K562 (cell line): Measurements from ENCODE around the gene CLIC1. TPM values are rescaled to one million over a fixed set of nuclear protein-coding genes. Genes with fewer than 3 reads are reported as not detected.

ENCODE experiments used
- ASH1L ChIP-seq: fragments of 450-650 bp; IDR thresholded peaks from 2 replicates; pipeline ENCODE4 v1.6.1; 2018; ENCODE audit warnings: borderline replicate concordance, mild to moderate bottlenecking, low read depth; ENCODE audit not compliant: partially characterized antibody
- CC2D1A ChIP-seq: fragments of 450-650 bp; IDR thresholded peaks from 2 replicates; pipeline ENCODE4 v1.6.1; 2017; ENCODE audit warnings: mild to moderate bottlenecking
- ELF4 ChIP-seq: fragments of 450-650 bp; formaldehyde crosslinking; IDR thresholded peaks from 2 replicates; pipeline ENCODE4 v1.4.0; 2022; ENCODE audit warnings: missing genetic modification characterization
- HMGN3 ChIP-seq: IDR thresholded peaks from 2 replicates; pipeline ENCODE4 v1.6.1; 2011; ENCODE audit warnings: borderline replicate concordance, low read depth, mild to moderate bottlenecking, mixed read lengths, low read length; ENCODE audit not compliant: insufficient read length; ENCODE audit errors: extremely low read depth
- MCM7 ChIP-seq, 2 experiments: fragments of 450-650 bp; IDR thresholded peaks; 2 replicates each; pipeline ENCODE4 v1.6.1; 2016 to 2018
- MTA1 ChIP-seq: fragments of 450-650 bp; IDR thresholded peaks from 2 replicates; pipeline ENCODE4 v1.6.1; 2017; ENCODE audit warnings: borderline replicate concordance
- RFX1 ChIP-seq: fragments of 450-650 bp; IDR thresholded peaks from 2 replicates; pipeline ENCODE4 v1.6.1; 2016; ENCODE audit warnings: mild to moderate bottlenecking, moderate library complexity
- SETDB1 ChIP-seq: IDR thresholded peaks from one replicate; pipeline ENCODE4 v1.6.1; 2012; ENCODE audit warnings: low read length, control low read depth, inconsistent platforms
- TCF7L2 ChIP-seq: fragments of 150-350 bp; IDR thresholded peaks from 2 replicates; pipeline ENCODE4 v1.6.1; 2016; ENCODE audit warnings: low read depth, mild to moderate bottlenecking, low read length, moderate library complexity
- ZNF121 ChIP-seq: sonication (generic); formaldehyde crosslinking; conservative IDR thresholded peaks from 2 replicates; pipeline ENCODE4 v1.8.0; 2022; ENCODE audit warnings: missing genetic modification reagents
- ZNF184 ChIP-seq: sonication (generic); formaldehyde crosslinking; IDR thresholded peaks from 2 replicates; pipeline ENCODE4 v1.5.0; 2020; ENCODE audit warnings: missing genetic modification reagents
- ZNF561 ChIP-seq: fragments of 450-650 bp; formaldehyde crosslinking; conservative IDR thresholded peaks from 2 replicates; pipeline ENCODE4 v1.4.0; 2020; ENCODE audit warnings: mild to moderate bottlenecking, moderate library complexity
- ZNF589 ChIP-seq: fragments of 200-800 bp; sonication (Bioruptor generic); IDR thresholded peaks from 2 replicates; pipeline ENCODE4 v1.6.1; 2016; ENCODE audit warnings: low read depth, missing genetic modification characterization, missing compliant biosample characterization
- ZZZ3 ChIP-seq: fragments of 450-650 bp; IDR thresholded peaks from 2 replicates; pipeline ENCODE4 v1.6.1; 2016; ENCODE audit warnings: antibody characterized with exemption, mild to moderate bottlenecking, moderate library complexity
- polyA plus RNA-seq, 8 experiments: library from polyadenylated mRNA; depleted of rRNA in 4 of 8; stranded (reverse) in 5 of 8; unstranded in 3 of 8; fragments of >200 nt; fragmentation: Nextera tagmentation in 2 of 8; fragmentation: Illumina TruSeq in 1 of 8; extraction: Ambion mirVana in 2 of 8; extraction: Trizol in 1 of 8; gene quantifications; 2 replicates each; pipeline versions ENCODE4 v1.2.1 to v1.2.3, GENCODE V29; 2011 to 2014; ENCODE audit warnings: inconsistent platforms in 1 of 8, missing spikeins in 1 of 8
- total RNA-seq, 7 experiments: library from RNA; depleted of rRNA in 6 of 7; stranded (reverse); fragments of >200 nt in 6 of 7; fragmentation: Illumina TruSeq in 2 of 7; extraction: Trizol in 2 of 7; gene quantifications; 2 replicates each; pipeline versions ENCODE4 v1.2.1 to v1.2.3, GENCODE V29; 2011 to 2021; ENCODE audit warnings: low replicate concordance in 1 of 7
- TF ChIP-seq, protein P1 (sequence below): fragments of 450-650 bp; IDR thresholded peaks from 2 replicates; pipeline ENCODE4 v1.6.1; 2018; ENCODE audit not compliant: partially characterized antibody
- TF ChIP-seq, protein P2 (sequence below): fragments of 450-650 bp; IDR thresholded peaks from 2 replicates; pipeline ENCODE4 v1.6.1; 2017; ENCODE audit warnings: mild to moderate bottlenecking, moderate library complexity
- TF ChIP-seq, protein P3 (sequence below), 2 experiments: fragments of 450-650 bp in 1 of 2; sonication (generic) in 1 of 2; formaldehyde crosslinking in 1 of 2; IDR thresholded peaks in 1 of 2; conservative IDR thresholded peaks in 1 of 2; 2 replicates each; pipeline versions ENCODE4 v1.6.1 to v1.8.1; 2016 to 2023; ENCODE audit warnings: mild to moderate bottlenecking in 2 of 2, moderate library complexity in 2 of 2, inconsistent platforms in 1 of 2, missing genetic modification reagents in 1 of 2
- TF ChIP-seq, protein P4 (sequence below): fragments of 250-450 bp; sonication (Bioruptor Pico); IDR thresholded peaks from 2 replicates; pipeline ENCODE4 v1.4.0; 2020; ENCODE audit warnings: mild to moderate bottlenecking, moderate library complexity

Gene CLIC1
- total and polyA plus RNA-seq, 9 of the 15 experiments (the other 6 are each of a cell fraction or from before 2014, with no cell fraction given): 1,267 to 2,419 (median 1,808) TPM

DNA sequence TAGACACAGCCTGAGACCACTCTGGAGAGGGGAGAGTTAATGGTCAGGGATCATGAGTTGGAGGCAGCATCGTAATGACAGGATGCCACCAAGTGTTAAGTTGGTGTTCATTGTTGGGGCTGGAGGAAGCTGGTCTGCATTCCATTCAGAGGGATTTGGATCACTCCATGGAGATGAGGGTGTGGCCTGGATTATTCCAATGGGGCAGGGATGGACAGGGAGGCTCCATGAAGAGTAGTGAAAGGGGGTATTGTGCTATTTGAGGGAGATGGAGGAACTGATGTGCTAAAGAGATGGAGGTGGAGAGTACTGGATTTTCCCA is 27.2 kb upstream of the CLIC1 start (continued):
- TF ChIP-seq, protein P1, sequence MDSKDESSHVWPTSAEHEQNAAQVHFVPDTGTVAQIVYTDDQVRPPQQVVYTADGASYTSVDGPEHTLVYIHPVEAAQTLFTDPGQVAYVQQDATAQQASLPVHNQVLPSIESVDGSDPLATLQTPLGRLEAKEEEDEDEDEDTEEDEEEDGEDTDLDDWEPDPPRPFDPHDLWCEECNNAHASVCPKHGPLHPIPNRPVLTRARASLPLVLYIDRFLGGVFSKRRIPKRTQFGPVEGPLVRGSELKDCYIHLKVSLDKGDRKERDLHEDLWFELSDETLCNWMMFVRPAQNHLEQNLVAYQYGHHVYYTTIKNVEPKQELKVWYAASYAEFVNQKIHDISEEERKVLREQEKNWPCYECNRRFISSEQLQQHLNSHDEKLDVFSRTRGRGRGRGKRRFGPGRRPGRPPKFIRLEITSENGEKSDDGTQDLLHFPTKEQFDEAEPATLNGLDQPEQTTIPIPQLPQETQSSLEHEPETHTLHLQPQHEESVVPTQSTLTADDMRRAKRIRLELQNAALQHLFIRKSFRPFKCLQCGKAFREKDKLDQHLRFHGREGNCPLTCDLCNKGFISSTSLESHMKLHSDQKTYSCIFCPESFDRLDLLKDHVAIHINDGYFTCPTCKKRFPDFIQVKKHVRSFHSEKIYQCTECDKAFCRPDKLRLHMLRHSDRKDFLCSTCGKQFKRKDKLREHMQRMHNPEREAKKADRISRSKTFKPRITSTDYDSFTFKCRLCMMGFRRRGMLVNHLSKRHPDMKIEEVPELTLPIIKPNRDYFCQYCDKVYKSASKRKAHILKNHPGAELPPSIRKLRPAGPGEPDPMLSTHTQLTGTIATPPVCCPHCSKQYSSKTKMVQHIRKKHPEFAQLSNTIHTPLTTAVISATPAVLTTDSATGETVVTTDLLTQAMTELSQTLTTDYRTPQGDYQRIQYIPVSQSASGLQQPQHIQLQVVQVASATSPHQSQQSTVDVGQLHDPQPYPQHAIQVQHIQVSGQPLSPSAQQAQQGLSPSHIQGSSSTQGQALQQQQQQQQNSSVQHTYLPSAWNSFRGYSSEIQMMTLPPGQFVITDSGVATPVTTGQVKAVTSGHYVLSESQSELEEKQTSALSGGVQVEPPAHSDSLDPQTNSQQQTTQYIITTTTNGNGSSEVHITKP: peak; percentile 96
- TF ChIP-seq, protein P2, sequence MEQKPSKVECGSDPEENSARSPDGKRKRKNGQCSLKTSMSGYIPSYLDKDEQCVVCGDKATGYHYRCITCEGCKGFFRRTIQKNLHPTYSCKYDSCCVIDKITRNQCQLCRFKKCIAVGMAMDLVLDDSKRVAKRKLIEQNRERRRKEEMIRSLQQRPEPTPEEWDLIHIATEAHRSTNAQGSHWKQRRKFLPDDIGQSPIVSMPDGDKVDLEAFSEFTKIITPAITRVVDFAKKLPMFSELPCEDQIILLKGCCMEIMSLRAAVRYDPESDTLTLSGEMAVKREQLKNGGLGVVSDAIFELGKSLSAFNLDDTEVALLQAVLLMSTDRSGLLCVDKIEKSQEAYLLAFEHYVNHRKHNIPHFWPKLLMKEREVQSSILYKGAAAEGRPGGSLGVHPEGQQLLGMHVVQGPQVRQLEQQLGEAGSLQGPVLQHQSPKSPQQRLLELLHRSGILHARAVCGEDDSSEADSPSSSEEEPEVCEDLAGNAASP: no peak
- no peak for TF ChIP-seq ZNF121 (CRISPR knock-in tag)
- TF ChIP-seq ELF4: 0 out of 2 replicates have a peak, but pooled peaks have one; percentile 53
- no peak for TF ChIP-seq HMGN3
- TF ChIP-seq, protein P3, sequence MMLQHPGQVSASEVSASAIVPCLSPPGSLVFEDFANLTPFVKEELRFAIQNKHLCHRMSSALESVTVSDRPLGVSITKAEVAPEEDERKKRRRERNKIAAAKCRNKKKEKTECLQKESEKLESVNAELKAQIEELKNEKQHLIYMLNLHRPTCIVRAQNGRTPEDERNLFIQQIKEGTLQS (IDR thresholded peaks at IDR 0.05): no peak
- TF ChIP-seq, protein P3 (CRISPR knock-in tag; conservative IDR thresholded peaks at IDR 0.05): no peak
- TF ChIP-seq ASH1L: no peak
- no peak for TF ChIP-seq ZZZ3
- TF ChIP-seq, protein P4, sequence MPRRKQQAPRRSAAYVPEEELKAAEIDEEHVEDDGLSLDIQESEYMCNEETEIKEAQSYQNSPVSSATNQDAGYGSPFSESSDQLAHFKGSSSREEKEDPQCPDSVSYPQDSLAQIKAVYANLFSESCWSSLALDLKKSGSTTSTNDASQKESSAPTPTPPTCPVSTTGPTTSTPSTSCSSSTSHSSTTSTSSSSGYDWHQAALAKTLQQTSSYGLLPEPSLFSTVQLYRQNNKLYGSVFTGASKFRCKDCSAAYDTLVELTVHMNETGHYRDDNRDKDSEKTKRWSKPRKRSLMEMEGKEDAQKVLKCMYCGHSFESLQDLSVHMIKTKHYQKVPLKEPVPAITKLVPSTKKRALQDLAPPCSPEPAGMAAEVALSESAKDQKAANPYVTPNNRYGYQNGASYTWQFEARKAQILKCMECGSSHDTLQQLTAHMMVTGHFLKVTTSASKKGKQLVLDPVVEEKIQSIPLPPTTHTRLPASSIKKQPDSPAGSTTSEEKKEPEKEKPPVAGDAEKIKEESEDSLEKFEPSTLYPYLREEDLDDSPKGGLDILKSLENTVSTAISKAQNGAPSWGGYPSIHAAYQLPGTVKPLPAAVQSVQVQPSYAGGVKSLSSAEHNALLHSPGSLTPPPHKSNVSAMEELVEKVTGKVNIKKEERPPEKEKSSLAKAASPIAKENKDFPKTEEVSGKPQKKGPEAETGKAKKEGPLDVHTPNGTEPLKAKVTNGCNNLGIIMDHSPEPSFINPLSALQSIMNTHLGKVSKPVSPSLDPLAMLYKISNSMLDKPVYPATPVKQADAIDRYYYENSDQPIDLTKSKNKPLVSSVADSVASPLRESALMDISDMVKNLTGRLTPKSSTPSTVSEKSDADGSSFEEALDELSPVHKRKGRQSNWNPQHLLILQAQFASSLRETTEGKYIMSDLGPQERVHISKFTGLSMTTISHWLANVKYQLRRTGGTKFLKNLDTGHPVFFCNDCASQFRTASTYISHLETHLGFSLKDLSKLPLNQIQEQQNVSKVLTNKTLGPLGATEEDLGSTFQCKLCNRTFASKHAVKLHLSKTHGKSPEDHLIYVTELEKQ (CRISPR knock-in tag): no peak
- no peak for TF ChIP-seq SETDB1
- TF ChIP-seq RFX1: no peak
- no peak for TF ChIP-seq ZNF561 (CRISPR knock-in tag)
- no peak for TF ChIP-seq ZNF184 (CRISPR knock-in tag)
- no peak for TF ChIP-seq MCM7 (IDR thresholded peaks at IDR 0.05)
- no peak for TF ChIP-seq TCF7L2
- TF ChIP-seq CC2D1A: no peak
- no peak for TF ChIP-seq ZNF589 (CRISPR knock-in tag)
- no peak for TF ChIP-seq MTA1
